GM13977 (cell line): ENCODE data around the gene SINHCAF.
A peak's percentile ranks its signal among the peaks of the same experiment; 100 is the strongest.

Experiments used
- DNase-seq: peaks from one replicate; pipeline ENCODE4 v3.0.0; 2012; ENCODE audit warnings: low spot score
- CTCF ChIP-seq: IDR thresholded peaks from 2 replicates; pipeline ENCODE4 v1.5.1; 2012; ENCODE audit warnings: mild to moderate bottlenecking, control low read depth; ENCODE audit not compliant: insufficient read depth; ENCODE audit errors: extremely low read depth, missing control alignments
- in situ Hi-C: fragments of 300-500 bp; cut with MboI; formaldehyde crosslinking; loops from one replicate; pipeline ENCODE4 v1.12.0; 2022; ENCODE audit warnings: low sequenced_read_pairs, low pct_unique_long_range_greater_than_20kb, mixed read lengths, inconsistent platforms; ENCODE audit not compliant: unreplicated experiment

The SINHCAF gene

DNA sequence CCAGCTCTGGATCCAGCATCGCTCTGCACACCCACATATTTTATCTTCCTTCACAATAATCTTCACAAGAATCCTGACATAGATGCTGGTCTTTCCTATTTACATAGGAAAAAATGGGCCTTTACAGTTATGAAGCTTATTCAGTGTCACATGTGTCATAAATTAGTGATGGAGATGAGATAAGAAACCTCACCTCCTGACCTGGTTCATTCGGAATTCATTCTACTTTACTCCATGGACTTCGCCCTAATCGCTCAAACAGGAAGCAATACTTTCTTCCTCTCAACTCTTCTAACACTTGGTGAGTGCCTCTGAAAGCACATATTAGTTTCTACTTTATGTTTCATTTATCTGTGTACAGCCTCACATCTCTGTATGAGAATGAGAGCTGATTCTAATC is 12.0 kb upstream of the SINHCAF start:
- no peak for TF ChIP-seq CTCF
- in situ Hi-C loops = no loop called here
- DNase-seq = no peak

DNA sequence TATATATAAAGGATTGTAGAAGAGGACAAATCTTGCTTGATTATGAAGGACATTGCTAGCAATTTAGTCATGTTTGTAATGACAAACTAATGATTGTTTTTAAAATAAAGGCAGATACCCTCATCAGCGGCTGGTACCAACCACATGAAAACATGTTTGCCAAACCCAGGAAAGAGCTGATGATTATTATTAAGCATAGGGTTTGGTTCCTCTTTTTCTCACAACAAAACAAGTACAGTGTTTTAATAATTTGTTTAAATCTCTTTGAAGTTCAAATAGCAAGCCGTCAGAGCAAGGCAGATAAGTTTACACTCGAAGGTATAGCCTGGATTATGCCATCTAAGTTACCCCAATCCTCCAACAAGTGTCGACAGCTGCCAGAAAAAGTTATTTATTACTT is 5.3 kb upstream of the SINHCAF start:
- in situ Hi-C loops = no loop called here
- no peak for DNase-seq
- no peak for TF ChIP-seq CTCF

DNA sequence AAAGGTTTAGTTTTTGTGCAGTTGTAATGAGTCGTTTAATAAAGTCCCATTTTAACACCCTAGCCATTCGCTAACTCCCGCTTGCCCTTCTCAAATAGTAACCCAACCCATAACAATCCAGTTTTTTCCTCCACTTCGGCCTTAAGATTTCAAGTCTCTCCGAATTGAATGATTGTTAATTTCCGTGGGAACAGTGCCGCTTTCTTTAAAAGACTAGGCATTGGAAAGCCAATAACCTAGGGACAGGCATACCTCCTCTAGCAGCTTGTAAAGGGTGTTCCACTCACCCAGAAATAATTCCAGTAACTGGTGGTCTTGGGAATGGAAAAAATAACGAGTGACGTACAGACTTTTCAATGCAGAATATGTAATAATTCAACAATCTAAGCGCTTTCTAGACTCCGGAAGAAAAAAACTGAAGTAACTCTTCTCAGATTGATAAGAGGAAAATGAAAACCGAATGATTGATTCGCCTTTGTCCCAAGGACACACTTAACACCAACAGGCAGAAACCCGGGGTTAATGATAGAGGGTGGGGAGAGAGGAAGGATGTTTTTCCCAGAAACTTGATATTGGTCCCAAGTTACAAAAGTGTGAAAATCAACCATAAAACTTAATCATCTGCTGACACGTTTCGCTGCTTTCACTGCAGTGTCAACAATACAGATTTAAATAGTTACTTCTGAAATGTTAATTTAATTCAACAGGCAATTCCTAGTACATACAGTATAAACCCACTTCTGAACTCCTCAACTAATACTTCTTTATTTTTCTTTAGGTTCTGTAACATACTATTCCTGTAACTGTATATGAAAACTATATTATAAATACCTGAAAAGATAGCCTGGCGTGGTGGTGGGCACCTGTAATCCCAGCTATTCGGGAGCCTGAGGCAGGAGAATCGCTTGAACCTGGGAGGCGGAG is 1.0 kb upstream of the SINHCAF start:
- TF ChIP-seq CTCF = no peak
- in situ Hi-C loops = no loop called here
- DNase-seq = no peak

- no peak for TF ChIP-seq CTCF
- in situ Hi-C loops = no loop called here
- peak; percentile 46 for DNase-seq
Observed at GRCh38 chr12:31325524-31325875, 450 bp downstream of the SINHCAF start.

GRCh38 chr12:31324845-31325523 is 966 bp downstream of the SINHCAF start:
- peak; percentile 52 for DNase-seq
- TF ChIP-seq CTCF = no peak
- in situ Hi-C loops = no loop called here

DNA sequence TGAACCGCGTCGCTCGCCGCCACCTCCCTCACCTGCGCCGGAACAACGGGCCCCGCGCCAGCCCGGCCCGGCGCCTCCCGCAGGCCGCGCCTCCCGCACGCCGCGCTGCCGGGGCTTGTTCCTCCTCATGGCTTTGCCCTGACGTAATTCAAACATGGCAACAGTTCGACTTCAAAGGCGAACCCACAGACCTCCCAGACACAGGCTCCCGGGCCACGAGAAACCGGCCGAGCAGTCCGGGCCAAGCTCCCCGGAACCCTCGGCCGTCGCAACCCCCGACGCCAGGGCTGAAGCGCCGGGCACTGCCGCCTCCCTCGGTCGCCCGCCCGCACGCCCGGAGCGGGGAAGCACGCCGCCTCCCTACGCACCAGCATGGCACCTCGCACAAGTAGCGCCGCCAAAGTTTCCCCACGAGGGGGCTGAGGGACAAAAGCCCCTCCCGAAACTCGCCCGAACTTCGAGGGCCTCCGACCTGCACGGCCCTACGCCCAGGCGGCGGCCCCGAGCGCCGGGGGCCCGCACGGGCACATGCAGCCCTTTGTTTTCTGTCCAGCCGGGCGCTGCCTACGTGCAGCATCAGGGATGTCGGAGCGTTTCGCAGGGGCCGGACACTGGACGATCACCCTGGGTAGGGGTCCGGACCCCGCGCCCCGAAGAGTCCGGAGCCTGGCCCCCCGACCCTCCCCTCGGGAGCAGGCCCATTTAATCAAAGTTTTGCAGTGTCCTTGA is 1.7 kb downstream of the SINHCAF start:
- DNase-seq = peak; percentile 82
- TF ChIP-seq CTCF = peak; percentile 9
- in situ Hi-C loops = no loop called here
